HG02610 (cell line): ENCODE measurements around the gene LARGE2.
A peak's percentile ranks its signal among the peaks of the same experiment; 100 is the strongest.

ENCODE experiments used
- ATAC-seq: cut with Tn5 transposase; IDR thresholded peaks from one replicate; pipeline ENCODE4 v1.9.1; 2021; ENCODE audit warnings: mild to moderate bottlenecking, moderate library complexity; ENCODE audit not compliant: unreplicated experiment

Gene LARGE2

GRCh38 chr11:45913942-45914635 lies 8.4 kb upstream of the LARGE2 start:
- no peak for ATAC-seq

GRCh38 chr11:45915446-45915845 lies 7.0 kb upstream of the LARGE2 start:
- ATAC-seq, result no peak

- ATAC-seq, result no peak
Measured at GRCh38 chr11:45917286-45917622, 5.2 kb upstream of the LARGE2 start.

DNA sequence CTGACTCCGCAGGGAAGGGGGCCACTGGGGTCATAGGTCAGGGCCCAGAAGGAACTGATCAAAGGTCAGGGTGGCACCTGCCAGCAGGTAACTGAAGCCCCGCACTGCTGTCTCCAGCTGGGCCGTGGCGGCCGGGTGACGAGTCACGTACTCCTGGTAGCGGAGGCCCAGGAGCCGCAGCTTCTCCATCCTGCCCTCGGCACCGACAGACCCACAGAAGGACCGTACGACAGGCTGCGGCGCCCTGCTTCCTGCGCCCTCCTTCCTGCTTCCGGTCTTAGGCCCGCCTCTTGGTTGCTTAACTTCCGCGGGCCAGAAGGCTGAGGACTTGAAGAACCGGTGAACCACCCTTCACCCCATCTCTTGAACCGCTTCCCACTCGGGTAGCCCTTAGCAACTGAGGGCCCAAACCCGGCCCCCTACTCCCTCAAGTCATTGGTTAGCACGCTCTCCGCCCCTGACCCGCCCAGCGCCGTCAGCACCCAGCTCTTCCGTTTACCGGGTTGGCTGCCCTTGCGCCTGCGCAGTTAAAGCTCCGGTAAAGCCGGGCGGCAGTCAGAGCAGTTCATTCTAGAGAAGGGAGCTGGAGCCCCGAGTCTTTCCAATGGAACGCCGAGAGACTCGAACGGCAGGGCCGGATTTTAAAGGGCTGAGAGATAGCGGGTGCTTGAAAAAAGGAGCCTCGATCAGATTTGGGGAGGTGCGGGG lies 4.7 kb upstream of the LARGE2 start, which contains the start of gene PEX16:
PEX16 (minus strand) TSS at position 255 of the 708 bp plus-strand sequence; CDS start at position 189, 66 bp downstream.
- peak; percentile 93 for ATAC-seq

GRCh38 chr11:45918331-45918941 lies 4.0 kb upstream of the LARGE2 start:
- peak; percentile 34 for ATAC-seq

GRCh38 chr11:45918962-45919675 lies 3.3 kb upstream of the LARGE2 start:
- ATAC-seq, result no peak

GRCh38 chr11:45919806-45920530 lies 2.5 kb upstream of the LARGE2 start:
- ATAC-seq, result no peak

DNA sequence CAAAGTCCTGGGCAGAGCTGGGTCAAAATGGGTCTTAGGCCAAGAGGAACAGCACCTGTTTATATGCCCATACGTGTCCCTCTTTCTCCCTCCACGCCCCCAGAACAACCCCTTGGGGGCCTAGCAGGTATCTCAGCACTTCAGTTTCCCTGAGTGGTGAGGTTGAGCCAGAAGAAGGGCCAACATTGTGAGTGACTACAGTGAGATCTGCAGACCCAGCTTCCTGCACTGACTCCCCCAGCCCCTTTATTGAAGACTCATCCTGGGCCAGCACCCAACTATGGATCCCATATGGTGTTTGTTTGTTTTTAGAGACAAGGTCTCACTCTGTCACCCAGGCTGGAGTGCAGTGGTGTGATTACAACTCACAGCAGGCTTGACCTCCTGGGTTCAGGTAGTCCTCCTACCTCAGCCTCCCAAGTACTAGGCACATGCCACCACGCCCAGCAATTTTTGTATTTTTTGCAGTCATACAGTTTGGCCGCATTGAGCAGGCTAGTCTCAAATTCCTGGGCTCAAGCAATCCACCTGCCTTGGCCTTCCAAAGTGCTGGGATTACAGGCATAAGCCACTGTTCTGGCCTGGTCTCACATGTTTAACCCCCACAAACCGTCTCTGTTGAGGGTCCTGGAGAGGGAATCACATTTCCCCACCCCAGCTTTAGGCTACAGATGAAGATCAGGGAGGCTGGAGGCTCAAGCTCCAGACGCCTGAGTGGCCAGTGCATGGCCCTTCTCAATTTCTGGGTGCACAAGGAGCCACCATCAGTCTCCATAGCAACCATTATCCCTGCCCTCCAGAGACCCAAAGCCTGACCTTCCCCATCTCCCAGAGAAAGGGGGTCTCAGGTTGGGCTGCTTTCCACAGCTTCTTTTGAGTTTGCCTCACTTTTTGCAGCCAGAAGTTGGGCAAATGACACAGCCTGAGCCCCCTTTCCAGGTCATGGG lies 1.7 kb upstream of the LARGE2 start:
- ATAC-seq, result no peak

DNA sequence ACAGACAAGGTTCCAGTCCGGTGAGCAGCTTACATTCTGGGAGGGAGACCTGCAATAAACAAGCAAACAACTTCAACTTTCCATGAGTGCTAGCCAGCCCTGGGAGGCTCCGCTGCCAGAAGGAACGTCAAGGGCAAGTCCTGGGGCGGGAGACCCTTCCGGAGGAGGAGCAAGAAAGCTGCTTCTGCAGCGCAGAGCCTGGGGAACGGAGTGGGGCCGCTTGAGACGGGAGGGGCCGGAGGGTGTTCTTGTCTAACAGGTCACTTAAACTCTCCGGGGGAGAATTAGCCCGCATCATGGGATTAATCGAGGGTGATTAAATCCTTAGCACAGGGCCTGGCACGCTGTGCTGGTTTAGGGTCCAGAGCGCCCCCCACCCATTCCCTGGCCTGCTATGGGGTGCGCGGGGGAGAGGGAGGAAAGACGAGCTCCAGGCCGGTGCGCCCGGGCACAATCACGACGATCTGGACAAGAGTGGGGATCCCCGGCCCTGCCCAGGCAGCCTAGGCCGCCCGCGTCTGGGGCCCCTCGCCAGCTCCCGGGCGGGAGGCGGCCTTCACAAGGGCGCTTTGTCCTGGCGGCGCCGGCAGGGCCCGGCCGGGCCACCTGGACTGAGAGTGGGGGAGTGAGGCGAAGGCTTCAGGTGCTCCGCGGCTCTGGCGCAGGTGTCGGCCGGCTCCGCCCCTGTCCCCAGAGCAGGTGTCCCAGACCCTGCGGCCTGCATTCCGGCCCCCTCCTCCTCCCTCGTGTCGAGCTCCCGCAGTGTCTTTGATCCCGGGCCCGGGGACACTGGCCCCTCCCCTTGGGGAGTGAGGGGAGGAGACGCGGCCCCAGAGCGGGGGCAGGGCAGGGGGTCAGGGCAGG lies 663 bp upstream of the LARGE2 start:
- ATAC-seq, result no peak

GRCh38 chr11:45924036-45924915 lies 1.8 kb downstream of the LARGE2 start:
- no peak for ATAC-seq

DNA sequence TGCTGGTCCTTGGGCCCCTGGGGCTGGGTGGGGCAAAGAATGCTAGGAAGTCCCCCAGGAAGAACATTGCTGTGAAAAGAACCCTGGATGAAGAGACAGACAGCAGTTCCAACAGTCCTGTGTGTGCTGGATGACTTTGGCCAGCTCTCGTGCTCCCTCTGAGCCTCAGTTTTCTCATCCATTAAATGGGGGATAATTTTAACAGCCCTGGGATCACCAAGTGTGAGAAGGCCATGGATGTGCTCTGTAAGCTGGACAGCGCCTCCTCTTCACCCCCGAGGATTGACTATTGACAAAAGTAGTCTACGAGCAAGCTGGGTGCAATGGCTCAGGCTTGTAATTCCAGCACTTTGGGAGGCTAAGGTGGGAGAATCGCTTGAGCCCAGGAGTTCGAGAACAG lies 2.5 kb downstream of the LARGE2 start:
- ATAC-seq, result no peak

GRCh38 chr11:45925550-45925949 lies 3.1 kb downstream of the LARGE2 start:
- ATAC-seq, result no peak

GRCh38 chr11:45926001-45926401 lies 3.5 kb downstream of the LARGE2 start:
- no peak for ATAC-seq

GRCh38 chr11:45926536-45927331 lies 4.3 kb downstream of the LARGE2 start:
- ATAC-seq, result no peak

DNA sequence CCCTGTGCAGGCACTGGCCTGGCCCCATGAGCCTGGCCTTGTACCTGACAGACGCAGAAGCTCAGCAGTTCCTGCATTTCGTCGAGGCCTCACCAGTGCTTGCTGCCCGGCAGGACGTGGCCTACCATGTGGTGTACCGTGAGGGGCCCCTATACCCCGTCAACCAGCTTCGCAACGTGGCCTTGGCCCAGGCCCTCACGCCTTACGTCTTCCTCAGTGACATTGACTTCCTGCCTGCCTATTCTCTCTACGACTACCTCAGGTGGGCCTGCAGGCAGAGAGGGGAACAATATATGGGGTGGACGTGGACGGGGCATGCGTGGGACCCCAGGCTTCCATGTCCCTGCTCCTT lies 4.9 kb downstream of the LARGE2 start:
- ATAC-seq, result no peak

- ATAC-seq, result no peak
Measured at GRCh38 chr11:45927684-45928413, 5.4 kb downstream of the LARGE2 start.
